ENCODE results near the gene ACTR3. TPM values are rescaled to one million over a fixed set of nuclear protein-coding genes. Genes with fewer than 3 reads are reported as not detected.

Gene ACTR3
- 253 and 258 TPM in 2 replicates for total RNA-seq (2013; cell fraction: nucleolus; rRNA removed)
- total RNA-seq (2014; rRNA removed): 371 and 391 TPM in 2 replicates
- total RNA-seq (2014; rRNA removed; fragmentation: Illumina TruSeq; extraction: Trizol): 433 and 438 TPM in 2 replicates
- 569 and 578 TPM in 2 replicates for total RNA-seq (2021)
- polyA plus RNA-seq (2011; ENCODE audit: low read depth): 153 TPM
- 532 and 757 TPM in 2 replicates for polyA plus RNA-seq (2011; rRNA removed)
- polyA plus RNA-seq (2011; cell fraction: cytosol; rRNA removed): 223 and 243 TPM in 2 replicates
- polyA plus RNA-seq (2011; cell fraction: nucleus; rRNA removed): 160 and 218 TPM in 2 replicates
- polyA plus RNA-seq (2012): 205 and 244 TPM in 2 replicates
- polyA plus RNA-seq (2014; fragmentation: Illumina TruSeq; extraction: Trizol): 496 and 646 TPM in 2 replicates
- 10 to 100 TPM; 79.1 to 99.1 TPM for polyA plus RNA-seq (2014; fragmentation: Nextera tagmentation; extraction: Ambion mirVana)
- polyA plus RNA-seq (2014; rRNA removed): 446 and 466 TPM in 2 replicates
- polyA plus RNA-seq (2016; fragmentation: Nextera tagmentation; extraction: Ambion mirVana): 100 to 1,000 TPM; 608 to 616 TPM
- 390 and 647 TPM in 2 replicates for polyA minus RNA-seq (2011; rRNA and poly(A)+ RNA removed)
- polyA minus RNA-seq (2011; cell fraction: cytosol; rRNA and poly(A)+ RNA removed): 245 and 247 TPM in 2 replicates
- 91.0 and 178 TPM in 2 replicates for polyA minus RNA-seq (2011; cell fraction: nucleus; rRNA and poly(A)+ RNA removed)
- percentile 98 among the genes with signal in this experiment for Bru-seq, nascent RNA
- percentile 98 among the genes with signal in this experiment for BruChase-seq, experiment 1, labeled RNA remaining after a 6-hour chase
- percentile 97 among the genes with signal in this experiment for BruChase-seq, experiment 2, labeled RNA remaining after a 2-hour chase
- long read RNA-seq, experiment 1, full-length matches to known transcripts: 444 of 467 reads
- long read RNA-seq, experiment 1, partial matches to known transcripts: 11 of 467 reads
- long read RNA-seq, experiment 1, other reads (novel, unspliced or antisense): 12 of 467 reads
- long read RNA-seq, experiment 2, full-length matches to known transcripts: 4,730 of 4,960 reads
- long read RNA-seq, experiment 2, partial matches to known transcripts: 124 of 4,960 reads
- long read RNA-seq, experiment 2, other reads (novel, unspliced or antisense): 106 of 4,960 reads

GRCh38 chr2:113889471-113890252, at the start of gene ACTR3:
Gene ACTR3 (plus strand): TSS chr2:113890089. CDS start chr2:113890280, 191 bp downstream.
- H3K9me3 ChIP-seq (replicated peaks; ENCODE audit: control insufficient read depth, insufficient read depth, low read length): no peaks in the 10 kb centered on the region
- H3K4me1 ChIP-seq (ENCODE audit: control insufficient read depth, insufficient read depth, low read length): peaks cover 6% of the 10 kb centered on the region
- H3K27ac ChIP-seq (ENCODE audit: control insufficient read depth, insufficient read depth): peak within 1 kb of the TSS; percentile 100
- intact Hi-C loops (cut with micrococcal nuclease; ENCODE audit: unreplicated experiment) (loop anchor here (2.0 to 5.0 kb wide), 3 partner anchors 33 to 197 kb away; no protein-coding TSS in a partner anchor), in situ Hi-C loops (cut with MboI) (loop anchor here (5.0 kb wide), 1 partner anchor 132 kb away; the partner anchor contains the start of gene SLC35F5)
- peak within 1 kb of the TSS; percentile 100 for H3K9ac ChIP-seq (ENCODE audit: control insufficient read depth, insufficient read depth, low read length)
- H3K4me2 ChIP-seq (ENCODE audit: control insufficient read depth, insufficient read depth): peak within 1 kb of the TSS; percentile 76
- H3K36me3 ChIP-seq (ENCODE audit: control insufficient read depth in 2 of 2, insufficient read depth in 2 of 2, low read length in 1 of 2): no peaks in the 10 kb centered on the region
- ATAC-seq (peak; percentile 76), FAIRE-seq (peak; percentile 56), DNase-seq (ENCODE audit: low read depth, low spot score) (peak; percentile 99)
- ChIA-PET CTCF (interaction anchor here (3.8 kb wide), 1 partner anchor 9 kb away, joined by 25 read pairs; no protein-coding TSS in a partner anchor), SMC1A (ENCODE audit: uncharacterized antibody, unreplicated experiment) (interaction anchor here (0.6 to 11.1 kb wide), 3 partner anchors 17 to 56 kb away, joined by 3 to 189 read pairs (median 7); no protein-coding TSS in a partner anchor), POLR2A (interaction anchor here (0.6 to 1.5 kb wide), 6 partner anchors 10 to 133 kb away, joined by 3 to 9 read pairs (median 3); partner anchors contain the start of gene SLC35F5), RAD21 (ENCODE audit: unreplicated experiment) (interaction anchor here (0.6 to 2.7 kb wide), 4 partner anchors 10 to 154 kb away, joined by 3 to 13 read pairs (median 8); partner anchors contain the start of gene SLC35F5)
- WGBS (ENCODE audit: insufficient coverage, insufficient replicate concordance, low lambda C conversion rate, missing lambda C conversion rate): 2% methylated on average over 44 of the region's 51 CpGs
- no peak within 1 kb of the TSS for H2AFZ ChIP-seq (ENCODE audit: control insufficient read depth, low read depth, low read length)
- H3K79me2 ChIP-seq (ENCODE audit: control insufficient read depth, insufficient read depth, low read length): peaks cover 84% of the 10 kb centered on the region
- no peaks in the 10 kb centered on the region for H3K27me3 ChIP-seq (replicated peaks in 1 of 2; ENCODE audit: control insufficient read depth in 2 of 2, insufficient read depth in 2 of 2, low read length in 1 of 2)
- H3K4me3 ChIP-seq: peak within 1 kb of the TSS; percentile 90
- no peaks in the 10 kb centered on the region for H4K20me1 ChIP-seq (ENCODE audit: control insufficient read depth, insufficient read depth)
- no TSS peak for BruUV-seq (replicated peaks)
- TF ChIP-seq, protein P1, sequence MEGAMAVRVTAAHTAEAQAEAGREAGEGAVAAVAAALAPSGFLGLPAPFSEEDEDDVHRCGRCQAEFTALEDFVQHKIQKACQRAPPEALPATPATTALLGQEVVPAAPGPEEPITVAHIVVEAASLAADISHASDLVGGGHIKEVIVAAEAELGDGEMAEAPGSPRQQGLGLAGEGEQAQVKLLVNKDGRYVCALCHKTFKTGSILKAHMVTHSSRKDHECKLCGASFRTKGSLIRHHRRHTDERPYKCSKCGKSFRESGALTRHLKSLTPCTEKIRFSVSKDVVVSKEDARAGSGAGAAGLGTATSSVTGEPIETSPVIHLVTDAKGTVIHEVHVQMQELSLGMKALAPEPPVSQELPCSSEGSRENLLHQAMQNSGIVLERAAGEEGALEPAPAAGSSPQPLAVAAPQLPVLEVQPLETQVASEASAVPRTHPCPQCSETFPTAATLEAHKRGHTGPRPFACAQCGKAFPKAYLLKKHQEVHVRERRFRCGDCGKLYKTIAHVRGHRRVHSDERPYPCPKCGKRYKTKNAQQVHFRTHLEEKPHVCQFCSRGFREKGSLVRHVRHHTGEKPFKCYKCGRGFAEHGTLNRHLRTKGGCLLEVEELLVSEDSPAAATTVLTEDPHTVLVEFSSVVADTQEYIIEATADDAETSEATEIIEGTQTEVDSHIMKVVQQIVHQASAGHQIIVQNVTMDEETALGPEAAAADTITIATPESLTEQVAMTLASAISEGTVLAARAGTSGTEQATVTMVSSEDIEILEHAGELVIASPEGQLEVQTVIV (IDR thresholded peaks at IDR 0.05; ENCODE audit: borderline replicate concordance, partially characterized antibody): peak; percentile 85
- TF ChIP-seq, protein P2, sequence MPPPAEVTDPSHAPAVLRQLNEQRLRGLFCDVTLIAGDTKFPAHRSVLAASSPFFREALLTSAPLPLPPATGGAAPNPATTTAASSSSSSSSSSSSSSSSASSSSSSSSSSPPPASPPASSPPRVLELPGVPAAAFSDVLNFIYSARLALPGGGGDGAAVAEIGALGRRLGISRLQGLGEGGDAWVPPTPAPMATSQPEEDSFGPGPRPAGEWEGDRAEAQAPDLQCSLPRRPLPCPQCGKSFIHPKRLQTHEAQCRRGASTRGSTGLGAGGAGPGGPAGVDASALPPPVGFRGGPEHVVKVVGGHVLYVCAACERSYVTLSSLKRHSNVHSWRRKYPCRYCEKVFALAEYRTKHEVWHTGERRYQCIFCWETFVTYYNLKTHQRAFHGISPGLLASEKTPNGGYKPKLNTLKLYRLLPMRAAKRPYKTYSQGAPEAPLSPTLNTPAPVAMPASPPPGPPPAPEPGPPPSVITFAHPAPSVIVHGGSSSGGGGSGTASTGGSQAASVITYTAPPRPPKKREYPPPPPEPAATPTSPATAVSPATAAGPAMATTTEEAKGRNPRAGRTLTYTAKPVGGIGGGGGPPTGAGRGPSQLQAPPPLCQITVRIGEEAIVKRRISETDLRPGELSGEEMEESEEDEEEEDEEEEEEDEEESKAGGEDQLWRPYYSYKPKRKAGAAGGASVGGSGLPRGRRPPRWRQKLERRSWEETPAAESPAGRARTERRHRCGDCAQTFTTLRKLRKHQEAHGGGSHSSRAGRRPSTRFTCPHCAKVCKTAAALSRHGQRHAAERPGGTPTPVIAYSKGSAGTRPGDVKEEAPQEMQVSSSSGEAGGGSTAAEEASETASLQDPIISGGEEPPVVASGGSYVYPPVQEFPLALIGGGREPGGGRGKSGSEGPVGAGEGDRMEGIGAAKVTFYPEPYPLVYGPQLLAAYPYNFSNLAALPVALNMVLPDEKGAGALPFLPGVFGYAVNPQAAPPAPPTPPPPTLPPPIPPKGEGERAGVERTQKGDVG (CRISPR knock-in tag; IDR thresholded peaks at IDR 0.05): no peak
- TF ChIP-seq REST (IDR thresholded peaks at IDR 0.05; ENCODE audit: low read depth, low read length): peak; percentile 37; the same call in 1 of the 2 replicates
- TF ChIP-seq HDGF (IDR thresholded peaks at IDR 0.05): peak; percentile 99
- no peak for TF ChIP-seq KDM1A (IDR thresholded peaks at IDR 0.05; ENCODE audit: borderline replicate concordance)
- TF ChIP-seq SPI1 (IDR thresholded peaks at IDR 0.05; ENCODE audit: borderline replicate concordance, insufficient read depth, low read depth, low read length): peak; percentile 88
